ENCODE measurements around the gene GSAP. TPM values are rescaled to one million over a fixed set of nuclear protein-coding genes. Genes with fewer than 3 reads are reported as not detected.

The GSAP gene
- total and polyA plus RNA-seq, 2 of the 4 experiments (the other 2 are of a cell fraction), result 1.6 to 1.8 TPM

DNA sequence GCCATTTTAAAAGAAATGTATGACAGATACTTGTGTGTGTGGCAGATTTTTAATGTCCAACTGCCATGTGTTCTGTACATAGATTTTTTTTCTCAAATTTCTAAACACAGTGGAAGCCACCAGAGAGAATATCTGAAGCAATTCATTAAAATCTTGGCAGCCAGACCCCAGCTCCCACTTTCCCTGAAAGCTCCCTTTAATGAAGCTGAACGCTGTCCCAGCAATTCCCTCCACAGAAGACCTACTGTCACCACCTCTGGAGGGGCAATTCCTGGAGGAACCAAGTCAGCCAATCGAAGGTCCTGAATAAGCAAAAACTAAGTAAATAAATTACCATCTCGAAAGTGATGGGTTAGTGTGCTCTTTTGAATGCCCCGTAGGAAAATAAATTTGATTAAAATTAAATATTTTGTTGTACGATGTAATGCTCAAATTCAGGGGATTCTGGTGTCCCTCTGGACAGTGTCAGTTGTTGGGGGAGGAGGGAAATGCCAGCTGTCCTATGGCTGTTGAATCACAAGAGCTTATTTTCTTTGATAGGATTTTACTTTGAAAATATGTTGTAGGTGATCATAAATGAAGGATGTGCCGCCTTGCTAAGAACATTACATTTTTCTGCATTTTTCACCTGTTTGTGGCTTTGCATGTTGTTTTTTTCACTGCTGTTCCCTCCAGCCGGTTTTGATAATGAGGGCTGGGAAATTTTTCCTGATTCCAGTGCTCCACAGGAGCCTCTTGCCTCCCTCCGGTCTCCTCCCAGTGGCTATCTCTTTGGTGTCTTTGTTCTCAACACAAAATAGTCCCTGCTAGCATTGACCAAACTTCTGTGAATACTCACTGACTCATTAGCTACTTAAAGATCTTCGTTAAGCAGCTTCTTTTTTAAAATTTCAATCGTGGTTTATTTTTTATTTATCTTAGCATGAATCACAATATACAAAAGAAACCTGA lies 9.2 kb upstream of the GSAP start:
- ChIA-PET POLR2A (ENCODE audit: unreplicated experiment) (interaction anchor here (0.9 to 1.3 kb wide), 3 partner anchors 9 to 113 kb away, joined by 3 to 19 read pairs (median 6); partner anchors contain the start of gene GSAP), CTCF (interaction anchor here (0.7 to 1.4 kb wide), 4 partner anchors 30 to 110 kb away, joined by 3 to 5 read pairs (median 4); no protein-coding TSS in a partner anchor)
- H3K4me3 ChIP-seq (ENCODE audit: insufficient read depth, low read depth, low read length), result peak overlapping the region; percentile 38
- peaks cover 9% of the 10 kb centered on the region for H3K9me1 ChIP-seq (ENCODE audit: insufficient read depth, low read length)
- H2BK120ac ChIP-seq (ENCODE audit: low read depth, low read length), result peak overlapping the region; percentile 88
- peak overlapping the region; percentile 95 for H3K4me2 ChIP-seq (ENCODE audit: low read depth, low read length)
- peak overlapping the region; percentile 76 for H3K4ac ChIP-seq (ENCODE audit: low read depth, low read length)
- intact Hi-C loops (cut with micrococcal nuclease), result loop anchor here (1.0 to 5.0 kb wide), 2 partner anchors 114 to 157 kb away; no protein-coding TSS in a partner anchor
- peak overlapping the region; percentile 53 to 87 for H4K8ac ChIP-seq (ENCODE audit: low read depth in 2 of 2, low read length in 2 of 2)
- ATAC-seq (ENCODE audit: low read depth) (peak; percentile 82), DNase-seq (peak; percentile 91)
- H3K36me3 ChIP-seq (ENCODE audit: control insufficient read depth, insufficient read depth, low read length), result no peaks in the 10 kb centered on the region
- H3K23ac ChIP-seq (ENCODE audit: low read depth, low read length), result peak overlapping the region; percentile 81
- no peaks in the 10 kb centered on the region; a peak in 1 of 4 replicates for H3K79me1 ChIP-seq (ENCODE audit: low read depth in 1 of 2, low read length in 2 of 2)
- no peak overlapping the region for H2AK9ac ChIP-seq (replicated peaks; ENCODE audit: low read depth, low read length, poor library complexity)
- peak overlapping the region; percentile 72 for H4K91ac ChIP-seq (ENCODE audit: insufficient read depth, low read depth, low read length)
- peak overlapping the region; percentile 21; the same call in 2 of the 3 replicates for H2BK15ac ChIP-seq (ENCODE audit: low read depth, low read length)
- H3K4me1 ChIP-seq (ENCODE audit: control insufficient read depth, insufficient read depth, low read length), result peaks cover 16% of the 10 kb centered on the region
- peak overlapping the region; percentile 56; the same call in 1 of the 2 replicates for H3K9ac ChIP-seq (ENCODE audit: low read depth, low read length)
- H4K5ac ChIP-seq (ENCODE audit: low read depth, low read length), result peak overlapping the region; percentile 65
- H2BK20ac ChIP-seq (ENCODE audit: low read depth, low read length), result peak overlapping the region; percentile 58; the same call in 1 of the 2 replicates
- peak overlapping the region; percentile 38 for H3K27ac ChIP-seq (ENCODE audit: insufficient read depth, low read length)
- dilution Hi-C loops (cut with HindIII; ENCODE audit: low sequenced_read_pairs, unreplicated experiment), result no loop called here
- H3K27me3 ChIP-seq (ENCODE audit: control insufficient read depth, insufficient read depth, low read length), result no peaks in the 10 kb centered on the region
- peak overlapping the region; percentile 74 for H3K14ac ChIP-seq (replicated peaks; ENCODE audit: low read depth, low read length)
- H3K56ac ChIP-seq (ENCODE audit: extremely low read depth, insufficient read depth, low read length), result peak overlapping the region; percentile 69
- no TSS peak for BruUV-seq (replicated peaks)
- WGBS, 2 experiments (ENCODE audit: extremely low coverage in 2 of 2, insufficient read length in 1 of 2), result no CpG with 5 or more reads among the region's 10 CpGs
- in situ Hi-C loops (cut with MboI; ENCODE audit: low sequenced_read_pairs), result no loop called here
- H4K20me1 ChIP-seq (ENCODE audit: insufficient read depth, low read length), result no peaks in the 10 kb centered on the region
- no peaks in the 10 kb centered on the region for H3K9me3 ChIP-seq (ENCODE audit: control insufficient read depth, insufficient read depth, low read length)
- H2AK5ac ChIP-seq (ENCODE audit: low read depth, low read length), result no peak overlapping the region
- H3K18ac ChIP-seq (ENCODE audit: low read depth, low read length), result peak overlapping the region; percentile 53
- H2BK5ac ChIP-seq (ENCODE audit: low read depth, low read length, poor library complexity, severe bottlenecking), result peak overlapping the region; percentile 97
- peak overlapping the region; percentile 75 for H2AFZ ChIP-seq (replicated peaks; ENCODE audit: low read length, poor library complexity)
- TF ChIP-seq CEBPB (IDR thresholded peaks at IDR 0.05; ENCODE audit: low read depth, low read length), result no peak
- 0 out of 2 replicates have a peak, but pooled peaks have one; percentile 4 for TF ChIP-seq CTCF (conservative IDR thresholded peaks at IDR 0.05; ENCODE audit: low read depth, low read length)
- no peak for TF ChIP-seq RAD21 (IDR thresholded peaks at IDR 0.05; ENCODE audit: low read length)
- no peak for TF ChIP-seq MXI1 (IDR thresholded peaks at IDR 0.05; ENCODE audit: borderline replicate concordance, low read depth, low read length)
- no peak for TF ChIP-seq BHLHE40 (IDR thresholded peaks at IDR 0.05; ENCODE audit: low read depth, low read length)
- TF ChIP-seq, protein P1, sequence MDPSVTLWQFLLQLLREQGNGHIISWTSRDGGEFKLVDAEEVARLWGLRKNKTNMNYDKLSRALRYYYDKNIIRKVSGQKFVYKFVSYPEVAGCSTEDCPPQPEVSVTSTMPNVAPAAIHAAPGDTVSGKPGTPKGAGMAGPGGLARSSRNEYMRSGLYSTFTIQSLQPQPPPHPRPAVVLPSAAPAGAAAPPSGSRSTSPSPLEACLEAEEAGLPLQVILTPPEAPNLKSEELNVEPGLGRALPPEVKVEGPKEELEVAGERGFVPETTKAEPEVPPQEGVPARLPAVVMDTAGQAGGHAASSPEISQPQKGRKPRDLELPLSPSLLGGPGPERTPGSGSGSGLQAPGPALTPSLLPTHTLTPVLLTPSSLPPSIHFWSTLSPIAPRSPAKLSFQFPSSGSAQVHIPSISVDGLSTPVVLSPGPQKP (IDR thresholded peaks at IDR 0.05; ENCODE audit: borderline replicate concordance, low read depth, low read length), result no peak
- 0 out of 2 replicates have a peak, but pooled peaks have one; percentile 5 for TF ChIP-seq SMC3 (IDR thresholded peaks at IDR 0.05; ENCODE audit: low read depth, low read length)

All from IMR-90 (cell line).